HepG2 (cell line): ENCODE results near the gene TGIF1. TPM values are rescaled to one million over a fixed set of nuclear protein-coding genes. Genes with fewer than 3 reads are reported as not detected.

ENCODE experiments used
- BCL6 ChIP-seq: IDR thresholded peaks from 2 replicates; pipeline ENCODE4 v1.6.1; 2016; ENCODE audit warnings: missing genetic modification reagents, missing compliant biosample characterization
- GFI1 ChIP-seq: sonication (generic); formaldehyde crosslinking; IDR thresholded peaks from 2 replicates; pipeline ENCODE4 v1.5.0; 2020; ENCODE audit warnings: missing genetic modification reagents, mild to moderate bottlenecking, borderline replicate concordance
- HDAC2 ChIP-seq: sonication (generic); formaldehyde crosslinking; IDR thresholded peaks from 2 replicates; pipeline ENCODE4 v1.4.0; 2020; ENCODE audit warnings: missing genetic modification reagents
- HOXA5 ChIP-seq: sonication (generic); formaldehyde crosslinking; IDR thresholded peaks from 2 replicates; pipeline ENCODE4 v1.4.0; 2020; ENCODE audit warnings: missing genetic modification reagents
- JUN ChIP-seq: sonication (generic); formaldehyde crosslinking; IDR thresholded peaks from 2 replicates; pipeline ENCODE4 v1.4.0; 2020; ENCODE audit warnings: mild to moderate bottlenecking, missing genetic modification reagents
- LCORL ChIP-seq, 2 experiments: fragments of 450-650 bp in 1 of 2; sonication (generic) in 1 of 2; formaldehyde crosslinking in 1 of 2; IDR thresholded peaks; 2 replicates each; pipeline versions ENCODE4 v1.5.0 to v1.6.1; 2017 to 2020; ENCODE audit warnings: antibody characterized with exemption in 1 of 2, missing genetic modification reagents in 1 of 2
- NCOA5 ChIP-seq: sonication (generic); formaldehyde crosslinking; IDR thresholded peaks from 2 replicates; pipeline ENCODE4 v1.4.0; 2020; ENCODE audit warnings: missing genetic modification reagents
- NCOR1 ChIP-seq: fragments of 200-600 bp; sonication (generic); IDR thresholded peaks from 2 replicates; pipeline ENCODE4 v1.7.0; 2017; ENCODE audit warnings: antibody characterized with exemption, low read length, borderline replicate concordance
- NFIC ChIP-seq: IDR thresholded peaks from 2 replicates; pipeline ENCODE4 v1.6.1; 2012; ENCODE audit warnings: mild to moderate bottlenecking, low read length, inconsistent platforms
- NR2F2 ChIP-seq: IDR thresholded peaks from 2 replicates; pipeline ENCODE4 v1.6.1; 2012; ENCODE audit warnings: low read depth, inconsistent platforms, borderline replicate concordance
- REST ChIP-seq, 2 experiments: IDR thresholded peaks; 2 replicates each; pipeline ENCODE4 v1.6.1; 2011 to 2012; ENCODE audit warnings: low read length in 2 of 2, borderline replicate concordance in 1 of 2, low read depth in 1 of 2, mild to moderate bottlenecking in 1 of 2, moderate library complexity in 1 of 2
- SMARCC2 ChIP-seq: fragments of 450-650 bp; IDR thresholded peaks from 2 replicates; pipeline ENCODE4 v1.6.1; 2017; ENCODE audit warnings: antibody characterized with exemption, mild to moderate bottlenecking
- U2AF1 ChIP-seq: fragments of 200-400 bp; formaldehyde crosslinking; optimal IDR thresholded peaks from 2 replicates; pipeline ENCODE3; 2017; ENCODE audit warnings: mild to moderate bottlenecking, low read depth, low read length
- XRCC5 ChIP-seq: fragments of 200-400 bp; formaldehyde crosslinking; optimal IDR thresholded peaks from 2 replicates; pipeline ENCODE3; 2017; ENCODE audit warnings: mild to moderate bottlenecking, low read length
- ZNF605 ChIP-seq: sonication (generic); formaldehyde crosslinking; IDR thresholded peaks from 2 replicates; pipeline ENCODE4 v1.8.0; 2022; ENCODE audit warnings: mild to moderate bottlenecking, missing genetic modification reagents
- ZNF75D ChIP-seq: sonication (generic); formaldehyde crosslinking; IDR thresholded peaks from 2 replicates; pipeline ENCODE4 v1.8.1; 2023; ENCODE audit warnings: missing genetic modification reagents, mild to moderate bottlenecking, borderline replicate concordance
- polyA plus RNA-seq, 8 experiments: library from polyadenylated mRNA; depleted of rRNA in 3 of 8; stranded (reverse) in 7 of 8; unstranded in 1 of 8; fragments of >200 nt; fragmentation: Illumina TruSeq in 4 of 8; extraction: Trizol in 4 of 8; gene quantifications; 2 replicates each; pipeline versions ENCODE4 v1.2.1 to v1.2.3, GENCODE V29; 2011 to 2016; ENCODE audit warnings: low read depth in 4 of 8, missing spikeins in 1 of 8, mixed read lengths in 1 of 8; ENCODE audit not compliant: insufficient read depth in 1 of 8
- total RNA-seq, 5 experiments: library from RNA; depleted of rRNA; stranded (reverse); fragments of >200 nt; fragmentation: Illumina TruSeq; extraction: Trizol; gene quantifications; 2 replicates each; pipeline ENCODE4 v1.2.3, GENCODE V29; 2016; ENCODE audit warnings: low read depth in 1 of 5
- TF ChIP-seq, protein P1 (sequence below): sonication (generic); formaldehyde crosslinking; IDR thresholded peaks from 2 replicates; pipeline ENCODE4 v1.4.0; 2020; ENCODE audit warnings: missing genetic modification reagents
- TF ChIP-seq, protein P2 (sequence below): sonication (generic); formaldehyde crosslinking; IDR thresholded peaks from 2 replicates; pipeline ENCODE4 v1.5.1; 2020; ENCODE audit warnings: missing genetic modification reagents, mild to moderate bottlenecking, borderline replicate concordance

TGIF1 gene
- total and polyA plus RNA-seq, 2 of the 13 experiments (the other 11 are each of a cell fraction or from before 2014, with no cell fraction given) = 50.0 to 76.1 TPM

- TF ChIP-seq REST (IDR thresholded peaks at IDR 0.05; ENCODE audit: borderline replicate concordance in 1 of 2, low read depth in 1 of 2, low read length in 2 of 2) (0 out of 4 replicates have a peak, but pooled peaks of 1 of the 2 experiments have one; percentile 24), ZNF605 (CRISPR knock-in tag) (no peak), XRCC5 (no peak), NCOR1 (peak; percentile 84; the same call in 1 of the 2 replicates), HDAC2 (CRISPR knock-in tag) (peak; percentile 82), NR2F2 (peak; percentile 58; the same call in 1 of the 2 replicates), NCOA5 (CRISPR knock-in tag) (no peak), HOXA5 (CRISPR knock-in tag) (no peak), ZNF75D (CRISPR knock-in tag) (no peak), JUN (CRISPR knock-in tag) (0 out of 2 replicates have a peak, but pooled peaks have one; percentile 27), BCL6 (CRISPR knock-in tag) (peak; percentile 98), U2AF1 (no peak), SMARCC2 (no peak), LCORL (IDR thresholded peaks at IDR 0.05) (no peak), LCORL (CRISPR knock-in tag; IDR thresholded peaks at IDR 0.05) (peak; percentile 20; the same call in 1 of the 2 replicates), GFI1 (peak; percentile 95), NFIC (peak; percentile 76; the same call in 1 of the 2 replicates)
- TF ChIP-seq, protein P1, sequence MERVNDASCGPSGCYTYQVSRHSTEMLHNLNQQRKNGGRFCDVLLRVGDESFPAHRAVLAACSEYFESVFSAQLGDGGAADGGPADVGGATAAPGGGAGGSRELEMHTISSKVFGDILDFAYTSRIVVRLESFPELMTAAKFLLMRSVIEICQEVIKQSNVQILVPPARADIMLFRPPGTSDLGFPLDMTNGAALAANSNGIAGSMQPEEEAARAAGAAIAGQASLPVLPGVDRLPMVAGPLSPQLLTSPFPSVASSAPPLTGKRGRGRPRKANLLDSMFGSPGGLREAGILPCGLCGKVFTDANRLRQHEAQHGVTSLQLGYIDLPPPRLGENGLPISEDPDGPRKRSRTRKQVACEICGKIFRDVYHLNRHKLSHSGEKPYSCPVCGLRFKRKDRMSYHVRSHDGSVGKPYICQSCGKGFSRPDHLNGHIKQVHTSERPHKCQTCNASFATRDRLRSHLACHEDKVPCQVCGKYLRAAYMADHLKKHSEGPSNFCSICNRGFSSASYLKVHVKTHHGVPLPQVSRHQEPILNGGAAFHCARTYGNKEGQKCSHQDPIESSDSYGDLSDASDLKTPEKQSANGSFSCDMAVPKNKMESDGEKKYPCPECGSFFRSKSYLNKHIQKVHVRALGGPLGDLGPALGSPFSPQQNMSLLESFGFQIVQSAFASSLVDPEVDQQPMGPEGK (CRISPR knock-in tag) = peak; percentile 41; the same call in 1 of the 2 replicates
- TF ChIP-seq, protein P2, sequence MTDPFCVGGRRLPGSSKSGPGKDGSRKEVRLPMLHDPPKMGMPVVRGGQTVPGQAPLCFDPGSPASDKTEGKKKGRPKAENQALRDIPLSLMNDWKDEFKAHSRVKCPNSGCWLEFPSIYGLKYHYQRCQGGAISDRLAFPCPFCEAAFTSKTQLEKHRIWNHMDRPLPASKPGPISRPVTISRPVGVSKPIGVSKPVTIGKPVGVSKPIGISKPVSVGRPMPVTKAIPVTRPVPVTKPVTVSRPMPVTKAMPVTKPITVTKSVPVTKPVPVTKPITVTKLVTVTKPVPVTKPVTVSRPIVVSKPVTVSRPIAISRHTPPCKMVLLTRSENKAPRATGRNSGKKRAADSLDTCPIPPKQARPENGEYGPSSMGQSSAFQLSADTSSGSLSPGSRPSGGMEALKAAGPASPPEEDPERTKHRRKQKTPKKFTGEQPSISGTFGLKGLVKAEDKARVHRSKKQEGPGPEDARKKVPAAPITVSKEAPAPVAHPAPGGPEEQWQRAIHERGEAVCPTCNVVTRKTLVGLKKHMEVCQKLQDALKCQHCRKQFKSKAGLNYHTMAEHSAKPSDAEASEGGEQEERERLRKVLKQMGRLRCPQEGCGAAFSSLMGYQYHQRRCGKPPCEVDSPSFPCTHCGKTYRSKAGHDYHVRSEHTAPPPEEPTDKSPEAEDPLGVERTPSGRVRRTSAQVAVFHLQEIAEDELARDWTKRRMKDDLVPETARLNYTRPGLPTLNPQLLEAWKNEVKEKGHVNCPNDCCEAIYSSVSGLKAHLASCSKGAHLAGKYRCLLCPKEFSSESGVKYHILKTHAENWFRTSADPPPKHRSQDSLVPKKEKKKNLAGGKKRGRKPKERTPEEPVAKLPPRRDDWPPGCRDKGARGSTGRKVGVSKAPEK (CRISPR knock-in tag) = no peak
Observed at GRCh38 chr18:3456686-3457069, 6.7 kb downstream of the TGIF1 start (continued).
